T-helper 9 cell (primary cell): ENCODE data around the gene ASCC3.

Experiments used
- DNase-seq: peaks from one replicate; pipeline ENCODE4 v3.0.0-alpha.2; 2020

The ASCC3 gene

GRCh38 chr6:100573166-100573565 lies 308.0 kb downstream of the ASCC3 start:
- DNase-seq = no peak

- DNase-seq = no peak
Measured at GRCh38 chr6:100568255-100568654, 312.9 kb downstream of the ASCC3 start.

- DNase-seq = no peak
Measured at GRCh38 chr6:100566563-100566962, 314.6 kb downstream of the ASCC3 start.

GRCh38 chr6:100565439-100566104 lies 315.6 kb downstream of the ASCC3 start:
- no peak for DNase-seq

- no peak for DNase-seq
Measured at GRCh38 chr6:100559859-100560258, 321.3 kb downstream of the ASCC3 start.

GRCh38 chr6:100554228-100554627 lies 326.9 kb downstream of the ASCC3 start:
- DNase-seq = no peak

GRCh38 chr6:100553243-100553642 lies 327.9 kb downstream of the ASCC3 start:
- no peak for DNase-seq

GRCh38 chr6:100549406-100550167 lies 331.5 kb downstream of the ASCC3 start:
- no peak for DNase-seq

GRCh38 chr6:100538086-100538485 lies 343.0 kb downstream of the ASCC3 start:
- DNase-seq = no peak

- no peak for DNase-seq
Measured at GRCh38 chr6:100518588-100518987, 362.5 kb downstream of the ASCC3 start.

GRCh38 chr6:100517633-100518032 lies 363.5 kb downstream of the ASCC3 start:
- DNase-seq = no peak

GRCh38 chr6:100517106-100517505 lies 364.0 kb downstream of the ASCC3 start:
- DNase-seq = no peak

GRCh38 chr6:100514660-100515059 lies 366.5 kb downstream of the ASCC3 start:
- DNase-seq = no peak

GRCh38 chr6:100512203-100512862 lies 368.8 kb downstream of the ASCC3 start:
- DNase-seq = no peak

GRCh38 chr6:100509101-100509500 lies 372.0 kb downstream of the ASCC3 start:
- no peak for DNase-seq

- DNase-seq = no peak
Measured at GRCh38 chr6:100506651-100507050, 374.5 kb downstream of the ASCC3 start.

GRCh38 chr6:100504786-100505737 lies 376.1 kb downstream of the ASCC3 start:
- DNase-seq = no peak

GRCh38 chr6:100503043-100503705 lies 378.0 kb downstream of the ASCC3 start:
- no peak for DNase-seq

- no peak for DNase-seq
Measured at GRCh38 chr6:100493206-100493888, 387.8 kb downstream of the ASCC3 start.

GRCh38 chr6:100491952-100492670 lies 389.0 kb downstream of the ASCC3 start:
- DNase-seq = no peak

- no peak for DNase-seq
Measured at GRCh38 chr6:100490065-100490464, 391.1 kb downstream of the ASCC3 start.
